ENCODE data around the gene NR6A1. TPM values are rescaled to one million over a fixed set of nuclear protein-coding genes. Genes with fewer than 3 reads are reported as not detected.

The NR6A1 gene
- total and polyA plus RNA-seq, 2 experiments from 2014 or later = 44.2 to 139 TPM

DNA sequence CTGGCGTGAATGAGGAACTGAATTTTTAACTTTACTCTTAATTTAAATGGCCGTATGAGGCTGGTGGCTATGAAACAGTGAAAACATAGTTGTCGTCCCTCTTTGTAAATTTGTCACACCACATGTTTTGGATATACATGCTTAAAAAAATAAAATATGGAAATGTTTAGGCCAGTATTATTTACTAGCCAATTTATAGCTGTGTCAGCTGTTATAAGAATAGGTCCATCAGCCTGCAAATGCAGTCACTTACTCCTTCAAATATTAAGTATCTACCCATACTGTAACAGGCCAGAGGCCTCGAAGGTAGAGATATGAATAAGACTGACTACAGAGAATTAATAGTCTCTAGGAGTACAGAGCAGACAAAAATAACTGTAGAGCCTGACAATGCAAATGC lies 30.0 kb downstream of the NR6A1 start (continued):
- TF ChIP-seq, protein P1, sequence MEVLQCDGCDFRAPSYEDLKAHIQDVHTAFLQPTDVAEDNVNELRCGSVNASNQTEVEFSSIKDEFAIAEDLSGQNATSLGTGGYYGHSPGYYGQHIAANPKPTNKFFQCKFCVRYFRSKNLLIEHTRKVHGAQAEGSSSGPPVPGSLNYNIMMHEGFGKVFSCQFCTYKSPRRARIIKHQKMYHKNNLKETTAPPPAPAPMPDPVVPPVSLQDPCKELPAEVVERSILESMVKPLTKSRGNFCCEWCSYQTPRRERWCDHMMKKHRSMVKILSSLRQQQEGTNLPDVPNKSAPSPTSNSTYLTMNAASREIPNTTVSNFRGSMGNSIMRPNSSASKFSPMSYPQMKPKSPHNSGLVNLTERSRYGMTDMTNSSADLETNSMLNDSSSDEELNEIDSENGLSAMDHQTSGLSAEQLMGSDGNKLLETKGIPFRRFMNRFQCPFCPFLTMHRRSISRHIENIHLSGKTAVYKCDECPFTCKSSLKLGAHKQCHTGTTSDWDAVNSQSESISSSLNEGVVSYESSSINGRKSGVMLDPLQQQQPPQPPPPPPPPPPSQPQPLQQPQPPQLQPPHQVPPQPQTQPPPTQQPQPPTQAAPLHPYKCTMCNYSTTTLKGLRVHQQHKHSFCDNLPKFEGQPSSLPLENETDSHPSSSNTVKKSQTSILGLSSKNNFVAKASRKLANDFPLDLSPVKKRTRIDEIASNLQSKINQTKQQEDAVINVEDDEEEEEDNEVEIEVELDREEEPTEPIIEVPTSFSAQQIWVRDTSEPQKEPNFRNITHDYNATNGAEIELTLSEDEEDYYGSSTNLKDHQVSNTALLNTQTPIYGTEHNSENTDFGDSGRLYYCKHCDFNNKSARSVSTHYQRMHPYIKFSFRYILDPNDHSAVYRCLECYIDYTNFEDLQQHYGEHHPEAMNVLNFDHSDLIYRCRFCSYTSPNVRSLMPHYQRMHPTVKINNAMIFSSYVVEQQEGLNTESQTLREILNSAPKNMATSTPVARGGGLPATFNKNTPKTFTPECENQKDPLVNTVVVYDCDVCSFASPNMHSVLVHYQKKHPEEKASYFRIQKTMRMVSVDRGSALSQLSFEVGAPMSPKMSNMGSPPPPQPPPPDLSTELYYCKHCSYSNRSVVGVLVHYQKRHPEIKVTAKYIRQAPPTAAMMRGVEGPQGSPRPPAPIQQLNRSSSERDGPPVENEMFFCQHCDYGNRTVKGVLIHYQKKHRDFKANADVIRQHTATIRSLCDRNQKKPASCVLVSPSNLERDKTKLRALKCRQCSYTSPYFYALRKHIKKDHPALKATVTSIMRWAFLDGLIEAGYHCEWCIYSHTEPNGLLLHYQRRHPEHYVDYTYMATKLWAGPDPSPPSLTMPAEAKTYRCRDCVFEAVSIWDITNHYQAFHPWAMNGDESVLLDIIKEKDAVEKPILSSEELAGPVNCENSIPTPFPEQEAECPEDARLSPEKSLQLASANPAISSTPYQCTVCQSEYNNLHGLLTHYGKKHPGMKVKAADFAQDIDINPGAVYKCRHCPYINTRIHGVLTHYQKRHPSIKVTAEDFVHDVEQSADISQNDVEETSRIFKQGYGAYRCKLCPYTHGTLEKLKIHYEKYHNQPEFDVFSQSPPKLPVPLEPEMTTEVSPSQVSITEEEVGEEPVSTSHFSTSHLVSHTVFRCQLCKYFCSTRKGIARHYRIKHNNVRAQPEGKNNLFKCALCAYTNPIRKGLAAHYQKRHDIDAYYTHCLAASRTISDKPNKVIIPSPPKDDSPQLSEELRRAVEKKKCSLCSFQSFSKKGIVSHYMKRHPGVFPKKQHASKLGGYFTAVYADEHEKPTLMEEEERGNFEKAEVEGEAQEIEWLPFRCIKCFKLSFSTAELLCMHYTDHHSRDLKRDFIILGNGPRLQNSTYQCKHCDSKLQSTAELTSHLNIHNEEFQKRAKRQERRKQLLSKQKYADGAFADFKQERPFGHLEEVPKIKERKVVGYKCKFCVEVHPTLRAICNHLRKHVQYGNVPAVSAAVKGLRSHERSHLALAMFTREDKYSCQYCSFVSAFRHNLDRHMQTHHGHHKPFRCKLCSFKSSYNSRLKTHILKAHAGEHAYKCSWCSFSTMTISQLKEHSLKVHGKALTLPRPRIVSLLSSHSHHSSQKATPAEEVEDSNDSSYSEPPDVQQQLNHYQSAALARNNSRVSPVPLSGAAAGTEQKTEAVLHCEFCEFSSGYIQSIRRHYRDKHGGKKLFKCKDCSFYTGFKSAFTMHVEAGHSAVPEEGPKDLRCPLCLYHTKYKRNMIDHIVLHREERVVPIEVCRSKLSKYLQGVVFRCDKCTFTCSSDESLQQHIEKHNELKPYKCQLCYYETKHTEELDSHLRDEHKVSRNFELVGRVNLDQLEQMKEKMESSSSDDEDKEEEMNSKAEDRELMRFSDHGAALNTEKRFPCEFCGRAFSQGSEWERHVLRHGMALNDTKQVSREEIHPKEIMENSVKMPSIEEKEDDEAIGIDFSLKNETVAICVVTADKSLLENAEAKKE (CRISPR knock-in tag; IDR thresholded peaks at IDR 0.05) = no peak
- TF ChIP-seq EZH2phosphoT487 (IDR thresholded peaks at IDR 0.05; ENCODE audit: unreplicated experiment) = no peak
- no peak for TF ChIP-seq NANOG (IDR thresholded peaks at IDR 0.05; ENCODE audit: borderline replicate concordance)
- no peak for TF ChIP-seq STAT1 (IDR thresholded peaks at IDR 0.05; ENCODE audit: unreplicated experiment)
- TF ChIP-seq, protein P2, sequence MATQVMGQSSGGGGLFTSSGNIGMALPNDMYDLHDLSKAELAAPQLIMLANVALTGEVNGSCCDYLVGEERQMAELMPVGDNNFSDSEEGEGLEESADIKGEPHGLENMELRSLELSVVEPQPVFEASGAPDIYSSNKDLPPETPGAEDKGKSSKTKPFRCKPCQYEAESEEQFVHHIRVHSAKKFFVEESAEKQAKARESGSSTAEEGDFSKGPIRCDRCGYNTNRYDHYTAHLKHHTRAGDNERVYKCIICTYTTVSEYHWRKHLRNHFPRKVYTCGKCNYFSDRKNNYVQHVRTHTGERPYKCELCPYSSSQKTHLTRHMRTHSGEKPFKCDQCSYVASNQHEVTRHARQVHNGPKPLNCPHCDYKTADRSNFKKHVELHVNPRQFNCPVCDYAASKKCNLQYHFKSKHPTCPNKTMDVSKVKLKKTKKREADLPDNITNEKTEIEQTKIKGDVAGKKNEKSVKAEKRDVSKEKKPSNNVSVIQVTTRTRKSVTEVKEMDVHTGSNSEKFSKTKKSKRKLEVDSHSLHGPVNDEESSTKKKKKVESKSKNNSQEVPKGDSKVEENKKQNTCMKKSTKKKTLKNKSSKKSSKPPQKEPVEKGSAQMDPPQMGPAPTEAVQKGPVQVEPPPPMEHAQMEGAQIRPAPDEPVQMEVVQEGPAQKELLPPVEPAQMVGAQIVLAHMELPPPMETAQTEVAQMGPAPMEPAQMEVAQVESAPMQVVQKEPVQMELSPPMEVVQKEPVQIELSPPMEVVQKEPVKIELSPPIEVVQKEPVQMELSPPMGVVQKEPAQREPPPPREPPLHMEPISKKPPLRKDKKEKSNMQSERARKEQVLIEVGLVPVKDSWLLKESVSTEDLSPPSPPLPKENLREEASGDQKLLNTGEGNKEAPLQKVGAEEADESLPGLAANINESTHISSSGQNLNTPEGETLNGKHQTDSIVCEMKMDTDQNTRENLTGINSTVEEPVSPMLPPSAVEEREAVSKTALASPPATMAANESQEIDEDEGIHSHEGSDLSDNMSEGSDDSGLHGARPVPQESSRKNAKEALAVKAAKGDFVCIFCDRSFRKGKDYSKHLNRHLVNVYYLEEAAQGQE (IDR thresholded peaks at IDR 0.05; ENCODE audit: unreplicated experiment) = no peak
- no peak for TF ChIP-seq CREB1 (CRISPR knock-in tag; IDR thresholded peaks at IDR 0.05; ENCODE audit: low read depth)
- no peak for TF ChIP-seq ZNF331 (CRISPR knock-in tag; IDR thresholded peaks at IDR 0.05; ENCODE audit: low read depth)
